Measurements from ENCODE around the gene TTC28. TPM values are rescaled to one million over a fixed set of nuclear protein-coding genes. Genes with fewer than 3 reads are reported as not detected.

The TTC28 gene
- total and polyA plus RNA-seq, 2 donors (not counting 3 experiments of a cell fraction or from before 2014, with no cell fraction given) = 16.5 to 51.1 TPM

GRCh38 chr22:28670161-28670560 lies 9.5 kb downstream of the TTC28 start:
- H3K27me3 ChIP-seq (ENCODE audit: control insufficient read depth in 2 of 2, insufficient read depth in 2 of 2, low read length in 2 of 2) = no peaks in the 10 kb centered on the region
- intact Hi-C loops (cut with micrococcal nuclease) (no loop called here), dilution Hi-C loops (cut with MboI; ENCODE audit: extremely low pct_ligation_motif_present, low sequenced_read_pairs) (no loop called here)
- H3K9me1 ChIP-seq (replicated peaks; ENCODE audit: control insufficient read depth, extremely low read depth, insufficient read depth, low read length) = no peaks in the 10 kb centered on the region
- no peaks in the 10 kb centered on the region for H4K20me1 ChIP-seq (replicated peaks; ENCODE audit: control insufficient read depth, extremely low read depth, insufficient read depth, low read length)
- DNase-seq (ENCODE audit: low read depth, low spot score) (no peak), FAIRE-seq (no peak)
- CTCF ChIA-PET = no interaction called here
- no TSS peak for BruUV-seq (replicated peaks)
- POLR2A ChIA-PET = no interaction called here
- no peak overlapping the region for H2AFZ ChIP-seq (ENCODE audit: low read depth, low read length)
- peaks cover 12% of the 10 kb centered on the region for H3K79me2 ChIP-seq (ENCODE audit: control insufficient read depth, insufficient read depth, low read length)
- H3K9me3 ChIP-seq (replicated peaks; ENCODE audit: control insufficient read depth, insufficient read depth, low read length) = no peaks in the 10 kb centered on the region
- no peaks in the 10 kb centered on the region for H3K4me1 ChIP-seq (ENCODE audit: control insufficient read depth, extremely low read depth, insufficient read depth, low read length)
- H3K4me3 ChIP-seq (replicated peaks in 1 of 3; ENCODE audit: insufficient read depth in 1 of 3, low read depth in 1 of 3, low read length in 3 of 3) = no peak overlapping the region
- no peak overlapping the region for H3K9ac ChIP-seq (replicated peaks; ENCODE audit: extremely low read depth, insufficient read depth, low read length)
- no peak overlapping the region for H3K27ac ChIP-seq (ENCODE audit: insufficient read depth, low read depth, low read length)
- H3K36me3 ChIP-seq (ENCODE audit: control insufficient read depth in 2 of 2, extremely low read depth in 1 of 2, insufficient read depth in 2 of 2, low read length in 2 of 2) = no peaks in the 10 kb centered on the region
- H3K4me2 ChIP-seq (ENCODE audit: insufficient read depth, low read length) = no peak overlapping the region
- no peak for TF ChIP-seq MYC (IDR thresholded peaks at IDR 0.05; ENCODE audit: low read depth, low read length)
- no peak for TF ChIP-seq CTCF (IDR thresholded peaks at IDR 0.05; ENCODE audit: extremely low read depth in 1 of 2, insufficient read depth in 1 of 2, low read depth in 1 of 2, low read length in 2 of 2)
- no peak for TF ChIP-seq JUN (IDR thresholded peaks at IDR 0.05; ENCODE audit: borderline replicate concordance, insufficient read depth, insufficient read length, low read depth)
- TF ChIP-seq GATA2 (IDR thresholded peaks at IDR 0.05; ENCODE audit: insufficient read depth, insufficient read length, low read depth, low read length) = no peak
- TF ChIP-seq EZH2 (IDR thresholded peaks at IDR 0.05; ENCODE audit: borderline replicate concordance, low read depth, low read length, severe bottlenecking) = no peak
- no peak for TF ChIP-seq POLR2AphosphoS5 (IDR thresholded peaks at IDR 0.05; ENCODE audit: insufficient read depth, low read depth, low read length)
- TF ChIP-seq POLR2A (IDR thresholded peaks at IDR 0.05; ENCODE audit: low read depth, low read length) = no peak
- no peak for TF ChIP-seq FOS (IDR thresholded peaks at IDR 0.05; ENCODE audit: borderline replicate concordance, insufficient read depth, low read length)
- TF ChIP-seq MAX (IDR thresholded peaks at IDR 0.05; ENCODE audit: insufficient read depth, insufficient read length) = no peak

Measured in endothelial cell of umbilical vein (primary cell).